ENCODE measurements around the gene KCP. TPM values are rescaled to one million over a fixed set of nuclear protein-coding genes. Genes with fewer than 3 reads are reported as not detected.

KCP gene
- total RNA-seq, 1 experiment from 2014 or later, result 1.6 TPM

GRCh38 chr7:128877756-128878120 is 32.8 kb downstream of the KCP start:
- Histone ChIP-seq H3K9ac (ENCODE audit: low read length) (no peak overlapping the region), H4K20me1 (ENCODE audit: insufficient read depth) (no peaks in the 10 kb centered on the region), H3K9me3 (ENCODE audit: control insufficient read depth in 1 of 2, insufficient read depth in 1 of 2, low read depth in 1 of 2, low read length in 2 of 2) (no peaks in the 10 kb centered on the region), H3K9me2 (ENCODE audit: insufficient read depth) (no peaks in the 10 kb centered on the region), H3K4me3 (replicated peaks in 1 of 2; ENCODE audit: low read depth in 1 of 2, low read length in 2 of 2) (no peak overlapping the region), H2AFZ (ENCODE audit: low read depth, low read length, poor library complexity, severe bottlenecking) (no peak overlapping the region), H3K79me2 (ENCODE audit: insufficient read depth, low read length) (no peaks in the 10 kb centered on the region), H3K4me1 (ENCODE audit: control insufficient read depth in 1 of 2, insufficient read depth in 2 of 2, low read length in 2 of 2) (peaks cover 10 to 20% of the 10 kb centered on the region in 2 experiments; a peak in 3 of 4 replicates), H3K27ac (ENCODE audit: low read depth, low read length) (no peak overlapping the region), H3K4me2 (ENCODE audit: low read length) (no peak overlapping the region), H3K36me3 (ENCODE audit: control insufficient read depth in 1 of 2, insufficient read depth in 2 of 2, low read length in 2 of 2) (no peaks in the 10 kb centered on the region), H3K27me3 (ENCODE audit: insufficient read depth, low read length) (no peaks in the 10 kb centered on the region)
- POLR2A ChIA-PET, result no interaction called here
- intact Hi-C loops (cut with micrococcal nuclease), result no loop called here
- ATAC-seq (no peak), DNase-seq (ENCODE audit: low read depth, low spot score) (no peak)
- TF ChIP-seq, protein P1, sequence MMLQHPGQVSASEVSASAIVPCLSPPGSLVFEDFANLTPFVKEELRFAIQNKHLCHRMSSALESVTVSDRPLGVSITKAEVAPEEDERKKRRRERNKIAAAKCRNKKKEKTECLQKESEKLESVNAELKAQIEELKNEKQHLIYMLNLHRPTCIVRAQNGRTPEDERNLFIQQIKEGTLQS (IDR thresholded peaks at IDR 0.05), result no peak
- TF ChIP-seq JUND (IDR thresholded peaks at IDR 0.05) (no peak), EZH2 (IDR thresholded peaks at IDR 0.05) (no peak), EZH2phosphoT487 (IDR thresholded peaks at IDR 0.05; ENCODE audit: borderline replicate concordance) (no peak), ZNF274 (IDR thresholded peaks at IDR 0.05; ENCODE audit: low read depth, low read length) (no peak), CEBPB (IDR thresholded peaks at IDR 0.05; ENCODE audit: low read depth) (no peak), SIN3A (IDR thresholded peaks at IDR 0.05; ENCODE audit: low read depth) (no peak), SP1 (IDR thresholded peaks at IDR 0.05; ENCODE audit: low read depth) (no peak), FOSL1 (IDR thresholded peaks at IDR 0.05; ENCODE audit: low read depth) (no peak), POLR2A (IDR thresholded peaks at IDR 0.05; ENCODE audit: borderline replicate concordance, extremely low read depth, insufficient read depth, insufficient read length) (no peak), RAD21 (IDR thresholded peaks at IDR 0.05; ENCODE audit: low read depth) (no peak), SRF (IDR thresholded peaks at IDR 0.05; ENCODE audit: low read depth) (no peak), EGR1 (IDR thresholded peaks at IDR 0.05; ENCODE audit: low read depth) (no peak), ZFX (IDR thresholded peaks at IDR 0.05) (no peak)
- RAD21 ChIA-PET (ENCODE audit: low non-redundant PET in 1 of 2, low total read pairs in 2 of 2, uncharacterized antibody in 2 of 2, unreplicated experiment in 2 of 2), result no interaction called here
- no TSS peak for BruUV-seq (replicated peaks)
- CTCF ChIA-PET, result no interaction called here

Measured in HCT116 (cell line).